Endothelial cell (in vitro differentiated cells): ENCODE data around the gene ST6GALNAC2. TPM values are rescaled to one million over a fixed set of nuclear protein-coding genes. Genes with fewer than 3 reads are reported as not detected.
A peak's percentile ranks its signal among the peaks of the same experiment; 100 is the strongest.

ENCODE experiments used
- DNase-seq: peaks from one replicate; pipeline ENCODE4 v3.0.0; 2021; ENCODE audit warnings: low spot score
- H3K27ac Mint-ChIP-seq: one replicate; pipeline ENCODE4 v1.8.0; 2021; ENCODE audit warnings: mixed read lengths, inconsistent platforms; ENCODE audit not compliant: unreplicated experiment
- H3K27me3 Mint-ChIP-seq: one replicate; pipeline ENCODE4 v1.8.0; 2021; ENCODE audit warnings: mild to moderate bottlenecking, moderate library complexity, mixed read lengths, inconsistent platforms; ENCODE audit not compliant: unreplicated experiment
- H3K36me3 Mint-ChIP-seq: one replicate; pipeline ENCODE4 v1.8.0; 2021; ENCODE audit warnings: mild to moderate bottlenecking, low read depth, mixed read lengths, inconsistent platforms; ENCODE audit not compliant: unreplicated experiment
- H3K4me1 Mint-ChIP-seq: one replicate; pipeline ENCODE4 v1.8.0; 2021; ENCODE audit warnings: mild to moderate bottlenecking, mixed read lengths, inconsistent platforms; ENCODE audit not compliant: unreplicated experiment
- H3K4me3 Mint-ChIP-seq: one replicate; pipeline ENCODE4 v1.8.0; 2021; ENCODE audit warnings: mild to moderate bottlenecking, mixed read lengths, inconsistent platforms; ENCODE audit not compliant: unreplicated experiment
- H3K9me3 Mint-ChIP-seq: one replicate; pipeline ENCODE4 v1.8.0; 2021; ENCODE audit warnings: mixed read lengths, inconsistent platforms; ENCODE audit not compliant: unreplicated experiment
- CTCF ChIP-seq: fragments of 200-600 bp; sonication (generic); IDR thresholded peaks from one replicate; pipeline ENCODE4 v1.5.0; 2021; ENCODE audit warnings: antibody characterized with exemption; ENCODE audit not compliant: unreplicated experiment
- total RNA-seq: library from RNA; stranded (reverse); fragmentation: NEBNext Ultra II Directional; extraction: Animal tissue kit (Norgen Biotek cat#: 25700); gene quantifications from one replicate; pipeline ENCODE4 v1.2.1, GENCODE V29; 2021; ENCODE audit not compliant: unreplicated experiment

ST6GALNAC2 gene
- total RNA-seq, 1 donor from 2014 or later = 2.2 TPM

- H3K4me1 Mint-ChIP-seq = peaks cover 7% of the 10 kb centered on the region
- no peak for TF ChIP-seq CTCF
- no peaks in the 10 kb centered on the region for H3K9me3 Mint-ChIP-seq
- no peak for DNase-seq
- H3K27ac Mint-ChIP-seq = no peak overlapping the region
- H3K27me3 Mint-ChIP-seq = peaks cover 8% of the 10 kb centered on the region
- no peaks in the 10 kb centered on the region for H3K36me3 Mint-ChIP-seq
- H3K4me3 Mint-ChIP-seq = no peak overlapping the region
Measured at GRCh38 chr17:76545918-76546555, 39.6 kb downstream of the ST6GALNAC2 start.

GRCh38 chr17:76544546-76545365, 40.9 kb downstream of the ST6GALNAC2 start:
- no peak for DNase-seq
- H3K9me3 Mint-ChIP-seq = no peaks in the 10 kb centered on the region
- no peaks in the 10 kb centered on the region for H3K36me3 Mint-ChIP-seq
- H3K27me3 Mint-ChIP-seq = peaks cover 8% of the 10 kb centered on the region
- peaks cover 3% of the 10 kb centered on the region for H3K4me1 Mint-ChIP-seq
- H3K27ac Mint-ChIP-seq = no peak overlapping the region
- no peak for TF ChIP-seq CTCF
- H3K4me3 Mint-ChIP-seq = peak overlapping the region; percentile 65

GRCh38 chr17:76543826-76544545, 41.7 kb downstream of the ST6GALNAC2 start:
- Mint-ChIP-seq H3K4me3 (no peak overlapping the region), H3K9me3 (no peaks in the 10 kb centered on the region), H3K4me1 (peaks cover 7% of the 10 kb centered on the region), H3K27me3 (peaks cover 12% of the 10 kb centered on the region), H3K36me3 (no peaks in the 10 kb centered on the region), H3K27ac (no peak overlapping the region)
- no peak for TF ChIP-seq CTCF
- DNase-seq = no peak

- Mint-ChIP-seq H3K27ac (no peak overlapping the region), H3K4me3 (no peak overlapping the region), H3K36me3 (no peaks in the 10 kb centered on the region), H3K27me3 (peaks cover 12% of the 10 kb centered on the region), H3K4me1 (peaks cover 12% of the 10 kb centered on the region), H3K9me3 (no peaks in the 10 kb centered on the region)
- no peak for TF ChIP-seq CTCF
- no peak for DNase-seq
Measured at GRCh38 chr17:76543482-76543825, 42.2 kb downstream of the ST6GALNAC2 start.

- Mint-ChIP-seq H3K36me3 (no peaks in the 10 kb centered on the region), H3K9me3 (no peaks in the 10 kb centered on the region), H3K27me3 (peaks cover 12% of the 10 kb centered on the region), H3K4me3 (no peak overlapping the region), H3K27ac (no peak overlapping the region), H3K4me1 (peaks cover 12% of the 10 kb centered on the region)
- DNase-seq = no peak
- TF ChIP-seq CTCF = no peak
Measured at GRCh38 chr17:76542984-76543383, 42.7 kb downstream of the ST6GALNAC2 start.
